Measurements from ENCODE around the gene SUMO3.

Gene SUMO3

DNA sequence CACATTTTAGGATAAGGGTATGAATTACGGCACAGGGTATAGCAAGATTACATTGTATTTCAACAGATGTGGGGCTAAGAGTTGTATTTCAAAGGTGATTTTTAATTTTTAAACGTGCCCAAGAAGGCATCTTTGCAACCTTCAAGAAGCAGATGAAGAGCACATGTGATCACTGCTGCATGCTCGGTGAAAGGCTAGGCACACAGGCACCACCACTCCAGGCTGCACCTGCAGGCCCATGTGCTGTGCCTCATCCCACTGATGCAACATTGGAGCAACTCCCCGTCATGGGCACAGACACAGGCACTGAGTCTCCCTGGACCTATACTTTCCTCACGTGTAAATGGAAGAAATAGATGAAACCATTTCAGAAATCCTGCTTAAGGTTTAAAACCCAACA lies 39.8 kb downstream of the SUMO3 start:
- TF ChIP-seq ZNF274 (IDR thresholded peaks at IDR 0.05; ENCODE audit: low read depth, low read length), result no peak
- H3K4me3 ChIP-seq (ENCODE audit: low read length), result no peak overlapping the region

DNA sequence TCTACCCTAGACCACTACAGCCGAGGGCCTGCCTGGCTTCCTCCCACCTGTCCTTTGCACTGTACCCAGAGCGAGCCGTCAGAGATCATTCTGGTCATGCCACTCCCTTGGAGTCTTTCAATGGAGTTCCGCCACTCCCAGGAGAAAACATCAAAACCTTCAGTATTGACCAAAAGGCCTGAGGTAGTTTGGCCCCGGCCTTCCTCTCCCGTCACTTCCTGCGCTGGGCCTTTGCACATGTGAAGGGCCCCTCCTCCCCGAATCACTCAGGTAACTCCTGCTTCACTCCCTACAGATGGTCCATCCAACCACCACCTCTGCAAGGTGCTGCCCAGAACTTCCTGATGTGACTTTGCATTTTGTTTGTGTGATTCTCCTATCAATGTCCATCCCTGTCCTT lies 42.9 kb downstream of the SUMO3 start:
- no peak overlapping the region for H3K4me3 ChIP-seq (ENCODE audit: low read length)
- no peak for TF ChIP-seq ZNF274 (IDR thresholded peaks at IDR 0.05; ENCODE audit: low read depth, low read length)

- no peak for TF ChIP-seq ZNF274 (IDR thresholded peaks at IDR 0.05; ENCODE audit: low read depth, low read length)
- H3K4me3 ChIP-seq (ENCODE audit: low read length), result no peak overlapping the region
These were observed 44.5 kb downstream of the SUMO3 start for GRCh38 chr21:44773291-44773932.

DNA sequence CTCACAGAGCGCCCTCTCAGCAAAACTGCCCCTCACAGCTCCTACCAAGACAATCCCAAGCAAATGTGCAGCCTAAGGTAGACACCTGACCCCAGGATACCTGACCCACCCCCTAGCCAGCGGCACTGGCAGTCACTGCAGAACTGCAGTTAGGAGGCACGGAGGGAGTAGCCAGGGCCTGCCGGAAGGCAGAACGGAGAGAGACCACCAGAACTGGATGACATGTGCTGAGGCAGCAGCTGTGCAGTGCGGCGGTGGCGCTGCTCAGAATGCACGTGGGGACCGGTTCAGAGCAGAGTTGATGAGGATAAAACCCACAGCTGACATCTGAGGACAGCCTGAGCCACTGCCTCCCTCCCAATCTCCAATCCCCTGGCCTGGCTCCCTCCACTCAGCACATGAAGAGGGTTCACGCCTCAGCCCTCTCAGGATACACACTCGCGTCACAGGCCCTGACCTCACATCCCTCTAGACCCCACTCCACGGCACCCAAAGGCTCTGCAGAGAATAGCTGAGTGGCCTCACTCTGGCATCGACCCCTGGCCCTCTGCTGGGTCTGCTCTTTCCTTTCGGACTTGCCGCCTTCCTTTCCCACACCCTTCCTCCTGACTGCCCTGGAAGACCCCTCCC lies 45.9 kb downstream of the SUMO3 start:
- TF ChIP-seq ZNF274 (IDR thresholded peaks at IDR 0.05; ENCODE audit: low read depth, low read length), result no peak

GRCh38 chr21:44767834-44768831 lies 49.7 kb downstream of the SUMO3 start:
- H3K4me3 ChIP-seq (ENCODE audit: low read length), result no peak overlapping the region
- no peak for TF ChIP-seq ZNF274 (IDR thresholded peaks at IDR 0.05; ENCODE audit: low read depth, low read length)

More for the DNA sequence above, 45.9 kb downstream of the SUMO3 start:
- H3K4me3 ChIP-seq (ENCODE audit: low read length), result no peak overlapping the region

DNA sequence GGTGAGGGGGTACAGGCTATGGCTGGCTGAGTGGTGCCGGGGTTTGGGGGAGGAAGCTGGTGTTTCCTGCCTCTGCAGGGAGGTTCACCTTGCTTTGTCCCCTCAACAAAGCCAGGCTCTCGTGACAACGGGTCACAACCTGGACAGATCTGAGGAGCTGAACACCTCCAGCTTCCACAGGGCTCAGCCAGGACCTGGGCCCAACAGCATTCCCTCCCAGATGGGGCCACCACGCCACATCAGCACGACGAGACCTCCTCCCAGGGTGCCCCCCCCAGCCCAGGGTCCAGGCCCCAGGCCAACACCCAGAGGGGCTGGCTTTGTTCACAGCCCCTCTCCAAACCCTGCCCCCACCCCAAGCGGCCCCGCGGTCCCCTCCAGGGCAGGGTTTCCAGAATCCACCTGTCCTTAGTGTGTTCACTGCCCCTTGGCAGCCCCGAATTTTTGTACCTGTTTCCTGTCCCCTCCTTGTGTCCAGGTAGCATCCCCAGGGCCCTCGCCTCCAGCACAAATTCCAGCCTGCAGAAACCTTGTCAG lies 51.0 kb downstream of the SUMO3 start:
- no peak overlapping the region for H3K4me3 ChIP-seq (ENCODE audit: low read length)
- no peak for TF ChIP-seq ZNF274 (IDR thresholded peaks at IDR 0.05; ENCODE audit: low read depth, low read length)

DNA sequence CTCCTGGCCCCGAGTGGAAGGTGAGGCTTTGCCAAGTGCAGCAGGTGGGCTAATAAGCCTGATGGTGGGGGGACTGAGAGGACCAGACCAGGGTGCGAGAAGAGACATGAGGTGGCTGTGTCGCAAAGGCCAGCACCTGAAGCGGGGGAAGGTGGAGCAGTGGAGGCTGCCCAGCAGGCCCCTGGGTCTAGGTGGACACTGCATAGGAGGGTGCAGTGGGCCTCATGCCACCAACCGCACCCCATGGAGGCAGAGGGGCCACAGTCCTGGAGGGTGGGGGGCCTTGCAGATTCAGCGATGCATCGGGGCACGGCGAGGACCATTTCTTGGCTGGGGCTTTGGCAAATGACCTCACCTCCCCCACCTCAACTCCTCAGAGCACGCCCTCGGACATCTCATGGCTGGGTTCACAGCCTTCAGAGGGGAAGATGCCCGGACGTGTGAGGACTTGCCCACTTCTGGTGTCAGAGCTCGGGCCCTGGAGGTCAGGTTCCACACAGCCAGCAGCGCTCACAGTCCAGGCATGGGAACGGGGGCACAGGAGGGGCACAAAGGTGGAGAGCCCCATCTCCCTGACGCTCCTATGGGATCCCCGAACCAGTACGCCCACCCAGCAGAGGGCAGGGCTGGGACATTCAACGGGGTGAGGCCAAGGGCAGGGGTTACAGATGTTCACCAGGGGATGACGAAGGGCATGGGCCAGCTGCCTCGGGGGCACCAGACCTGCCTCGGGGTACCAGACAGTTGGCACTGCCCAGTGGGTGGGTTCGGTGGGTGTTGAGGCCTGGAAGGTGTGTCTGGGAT lies 51.6 kb downstream of the SUMO3 start:
- no peak overlapping the region for H3K4me3 ChIP-seq (ENCODE audit: low read length)
- TF ChIP-seq ZNF274 (IDR thresholded peaks at IDR 0.05; ENCODE audit: low read depth, low read length), result no peak

DNA sequence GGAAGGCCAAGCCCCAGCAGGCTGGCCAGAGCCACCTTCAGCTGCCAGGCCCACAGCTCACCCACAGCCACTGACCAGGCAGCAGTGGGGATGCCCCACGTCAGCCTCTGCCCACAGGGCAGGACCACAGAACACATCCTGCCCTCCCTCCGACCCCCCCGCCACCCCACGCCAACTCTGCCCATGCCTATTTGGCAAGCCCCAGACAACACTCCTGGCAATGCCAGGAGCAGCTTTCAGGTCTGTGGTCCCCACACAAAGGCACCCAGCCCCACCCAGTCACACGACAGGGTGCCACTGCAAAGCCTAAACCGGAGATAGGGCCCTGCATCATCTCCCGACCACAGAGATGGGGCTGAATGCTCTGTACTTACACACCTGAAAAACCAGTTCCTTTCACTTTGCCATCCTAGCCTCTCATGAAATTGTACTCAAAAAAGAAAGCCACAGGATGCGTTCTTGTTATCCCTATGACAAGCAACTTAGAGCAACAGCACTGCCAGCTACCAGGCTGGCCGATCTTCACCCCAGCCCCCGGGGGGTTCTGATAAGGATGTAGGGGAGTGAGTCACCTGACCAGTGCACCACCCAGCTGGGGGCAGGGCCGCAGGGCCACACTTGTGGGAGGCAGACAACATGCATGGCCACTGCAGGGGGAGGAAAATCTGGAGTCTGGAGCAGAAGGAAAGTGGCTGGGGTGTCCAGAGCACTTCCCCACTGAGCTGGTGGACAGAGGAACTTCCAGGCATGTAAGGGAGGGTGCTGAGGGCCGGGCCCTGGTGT lies 52.4 kb downstream of the SUMO3 start:
- no peak overlapping the region for H3K4me3 ChIP-seq (ENCODE audit: low read length)
- TF ChIP-seq ZNF274 (IDR thresholded peaks at IDR 0.05; ENCODE audit: low read depth, low read length), result no peak

DNA sequence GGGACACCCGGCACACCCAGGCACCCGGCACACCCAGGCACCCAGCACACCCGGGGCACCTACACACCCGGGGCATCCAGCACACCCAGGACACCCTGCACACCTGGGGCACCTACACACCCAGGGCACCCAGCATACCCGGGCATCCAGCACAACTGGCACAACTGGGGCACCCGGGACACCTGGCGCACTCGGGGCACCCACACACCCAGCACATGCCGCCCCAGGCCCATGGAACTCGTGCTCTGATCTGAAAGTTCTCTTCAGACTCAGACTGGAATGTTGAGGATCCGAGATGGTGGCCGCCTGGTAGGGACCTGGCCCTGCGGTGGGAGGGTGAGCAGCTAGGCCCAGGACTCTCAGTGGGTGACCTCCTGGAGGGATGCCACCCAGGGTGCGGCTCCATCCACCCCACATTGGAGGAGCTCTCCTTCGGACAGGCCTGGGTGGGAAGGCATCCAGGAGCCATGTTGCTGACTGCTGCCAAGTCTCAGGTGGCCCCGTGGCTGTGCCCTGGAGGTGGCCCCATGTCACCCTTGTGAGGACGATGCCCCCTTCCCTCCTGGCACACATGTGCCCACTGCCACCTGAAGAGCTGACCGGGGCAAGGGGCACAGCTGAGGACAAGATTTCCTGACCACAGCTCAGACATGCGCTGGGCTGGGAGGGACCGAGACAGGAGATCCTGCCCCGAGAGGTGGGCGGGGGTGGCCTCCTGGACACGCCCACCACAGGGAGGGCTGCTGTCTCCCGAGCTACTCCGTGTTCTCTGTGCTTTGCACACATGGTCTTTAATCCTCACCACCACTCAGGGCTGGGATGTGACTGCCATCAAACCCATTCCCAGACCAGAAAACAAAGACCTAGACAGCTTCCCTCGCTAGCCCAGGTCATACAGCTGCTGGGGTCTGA lies 53.3 kb downstream of the SUMO3 start:
- H3K4me3 ChIP-seq (ENCODE audit: low read length), result no peak overlapping the region
- TF ChIP-seq ZNF274 (IDR thresholded peaks at IDR 0.05; ENCODE audit: low read depth, low read length), result no peak

- TF ChIP-seq ZNF274 (IDR thresholded peaks at IDR 0.05; ENCODE audit: low read depth, low read length), result no peak
- H3K4me3 ChIP-seq (ENCODE audit: low read length), result no peak overlapping the region
These were observed 54.2 kb downstream of the SUMO3 start for GRCh38 chr21:44763451-44764318.

GRCh38 chr21:44763050-44763378 lies 54.8 kb downstream of the SUMO3 start:
- no peak for TF ChIP-seq ZNF274 (IDR thresholded peaks at IDR 0.05; ENCODE audit: low read depth, low read length)
- no peak overlapping the region for H3K4me3 ChIP-seq (ENCODE audit: low read length)
